H9 (cell line): Measurements from ENCODE around the gene LYST. TPM values are rescaled to one million over a fixed set of nuclear protein-coding genes. Genes with fewer than 3 reads are reported as not detected.

Experiments
- DNase-seq: peaks from one replicate; pipeline ENCODE4 v3.0.0-alpha.2; 2017
- H2AFZ ChIP-seq: one replicate; pipeline ENCODE4 v1.6.1; 2013; ENCODE audit warnings: mild to moderate bottlenecking, low read length, control low read depth, moderate library complexity
- H2AK5ac ChIP-seq: 2 replicates; pipeline ENCODE4 v1.6.1; 2013; ENCODE audit warnings: low read length, control low read depth, mixed read lengths; ENCODE audit not compliant: insufficient read length
- H2BK120ac ChIP-seq: one replicate; pipeline ENCODE4 v1.6.1; 2013; ENCODE audit warnings: low read depth, mild to moderate bottlenecking, low read length, control low read depth, inconsistent platforms; ENCODE audit not compliant: poor library complexity, severe bottlenecking
- H2BK12ac ChIP-seq: 2 replicates; pipeline ENCODE4 v1.6.1; 2013; ENCODE audit warnings: low read length, control low read depth, mixed read lengths, low read depth; ENCODE audit not compliant: insufficient read length
- H2BK15ac ChIP-seq: 2 replicates; pipeline ENCODE4 v1.6.1; 2013; ENCODE audit warnings: low read depth, low read length, control low read depth
- H2BK20ac ChIP-seq: one replicate; pipeline ENCODE4 v1.6.1; 2013; ENCODE audit warnings: low read depth, mild to moderate bottlenecking, low read length, control low read depth, inconsistent platforms; ENCODE audit not compliant: poor library complexity, severe bottlenecking
- H2BK5ac ChIP-seq: 2 replicates; pipeline ENCODE4 v1.6.1; 2013; ENCODE audit warnings: low read length, control low read depth, mixed read lengths; ENCODE audit not compliant: insufficient read length
- H3K14ac ChIP-seq: 2 replicates; pipeline ENCODE4 v1.6.1; 2013; ENCODE audit warnings: low read length, control low read depth; ENCODE audit not compliant: insufficient read depth
- H3K18ac ChIP-seq: 2 replicates; pipeline ENCODE4 v1.6.1; 2013; ENCODE audit warnings: low read depth, mild to moderate bottlenecking, mixed read lengths, low read length, control low read depth; ENCODE audit not compliant: insufficient read length
- H3K23ac ChIP-seq: 2 replicates; pipeline ENCODE4 v1.6.1; 2013; ENCODE audit warnings: low read length, control low read depth, mixed read lengths, low read depth; ENCODE audit not compliant: insufficient read length
- H3K23me2 ChIP-seq: 2 replicates; pipeline ENCODE4 v1.6.1; 2013; ENCODE audit warnings: low read depth, mild to moderate bottlenecking, mixed read lengths, low read length, control low read depth; ENCODE audit not compliant: insufficient read length, poor library complexity, severe bottlenecking
- H3K27ac ChIP-seq: 2 replicates; pipeline ENCODE4 v1.5.1; 2013; ENCODE audit warnings: low read length, control low read depth, mixed read lengths, low read depth; ENCODE audit not compliant: insufficient read length
- H3K27me3 ChIP-seq: 2 replicates; pipeline ENCODE4 v1.6.1; 2013; ENCODE audit warnings: low read length, control low read depth, inconsistent platforms; ENCODE audit not compliant: insufficient read depth
- H3K4ac ChIP-seq: 2 replicates; pipeline ENCODE4 v1.6.1; 2013; ENCODE audit warnings: low read depth, mild to moderate bottlenecking, control low read depth, inconsistent platforms, low read length, moderate library complexity
- H3K4me1 ChIP-seq: 2 replicates; pipeline ENCODE4 v1.6.1; 2013; ENCODE audit warnings: low read length, control low read depth, inconsistent platforms; ENCODE audit not compliant: insufficient read depth
- H3K4me2 ChIP-seq: 2 replicates; pipeline ENCODE4 v1.6.1; 2013; ENCODE audit warnings: low read length, control low read depth, mixed read lengths; ENCODE audit not compliant: insufficient read length, insufficient read depth
- H3K56ac ChIP-seq: 2 replicates; pipeline ENCODE4 v1.6.1; 2013; ENCODE audit warnings: low read depth, mild to moderate bottlenecking, mixed read lengths, low read length, control low read depth; ENCODE audit not compliant: insufficient read length
- H3K79me1 ChIP-seq: 2 replicates; pipeline ENCODE4 v1.6.1; 2013; ENCODE audit warnings: low read depth, mild to moderate bottlenecking, moderate library complexity, low read length, control low read depth, inconsistent platforms; ENCODE audit not compliant: insufficient read depth, poor library complexity, severe bottlenecking
- H3K79me2 ChIP-seq: 2 replicates; pipeline ENCODE4 v1.6.1; 2013; ENCODE audit warnings: low read length, control low read depth, inconsistent platforms; ENCODE audit not compliant: insufficient read depth
- H3K9ac ChIP-seq: 2 replicates; pipeline ENCODE4 v1.6.1; 2013; ENCODE audit warnings: low read length, control low read depth, mixed read lengths; ENCODE audit not compliant: insufficient read length; ENCODE audit errors: extremely low read depth
- H3K9me3 ChIP-seq: one replicate; pipeline ENCODE4 v1.6.1; 2013; ENCODE audit warnings: low read depth, low read length, inconsistent platforms; ENCODE audit not compliant: control insufficient read depth
- H3T11ph ChIP-seq: one replicate; pipeline ENCODE4 v1.6.1; 2013; ENCODE audit warnings: mild to moderate bottlenecking, low read length, control low read depth, inconsistent platforms
- H4K20me1 ChIP-seq: one replicate; pipeline ENCODE4 v1.6.1; 2013; ENCODE audit not compliant: control insufficient read depth, insufficient read length, insufficient read depth
- H4K5ac ChIP-seq: 2 replicates; pipeline ENCODE4 v1.6.1; 2013; ENCODE audit warnings: low read depth, mild to moderate bottlenecking, mixed read lengths, low read length, control low read depth; ENCODE audit not compliant: insufficient read length
- H4K8ac ChIP-seq: replicated peaks from 2 replicates; pipeline ENCODE4 v1.6.1; 2013; ENCODE audit warnings: low read length, control low read depth, mixed read lengths, low read depth; ENCODE audit not compliant: insufficient read length
- H4K91ac ChIP-seq: 2 replicates; pipeline ENCODE4 v1.6.1; 2013; ENCODE audit warnings: low read depth, mild to moderate bottlenecking, moderate library complexity, mixed read lengths, low read length, control low read depth; ENCODE audit not compliant: insufficient read length
- H3K27ac Mint-ChIP-seq, 3 experiments: 2 replicates in 2 of 3; 3 replicates in 1 of 3; pipeline ENCODE4 v1.8.0; 2020 to 2021; ENCODE audit warnings: mixed read lengths in 3 of 3, mild to moderate bottlenecking in 1 of 3, moderate library complexity in 1 of 3
- H3K27me3 Mint-ChIP-seq: 2 replicates; pipeline ENCODE4 v1.8.0; 2021; ENCODE audit warnings: low read depth, mild to moderate bottlenecking, moderate library complexity, mixed read lengths
- H3K36me3 Mint-ChIP-seq, 3 experiments: 2 replicates in 2 of 3; 3 replicates in 1 of 3; pipeline ENCODE4 v1.8.0; 2020 to 2021; ENCODE audit warnings: low read depth in 3 of 3, mixed read lengths in 3 of 3; ENCODE audit not compliant: insufficient read depth in 1 of 3
- H3K4me1 Mint-ChIP-seq, 2 experiments: 2 replicates each; pipeline ENCODE4 v1.8.0; 2020; ENCODE audit warnings: mixed read lengths in 2 of 2
- H3K4me3 Mint-ChIP-seq, 2 experiments: 2 replicates in 1 of 2; 3 replicates in 1 of 2; pipeline ENCODE4 v1.8.0; 2020 to 2021; ENCODE audit warnings: mild to moderate bottlenecking in 2 of 2, mixed read lengths in 2 of 2, moderate library complexity in 1 of 2
- H3K9me3 Mint-ChIP-seq, 2 experiments: 2 replicates in 1 of 2; 3 replicates in 1 of 2; pipeline ENCODE4 v1.8.0; 2020; ENCODE audit warnings: mild to moderate bottlenecking in 2 of 2, mixed read lengths in 2 of 2, moderate library complexity in 1 of 2
- WGBS: extraction: QIAGEN DNeasy Blood & Tissue Kit; methylation state at CpG from one replicate; pipeline ENCODE4 v1.1.7; 2013; ENCODE audit warnings: missing lambda C conversion rate, low lambda C conversion rate, mixed read lengths; ENCODE audit not compliant: insufficient read length; ENCODE audit errors: extremely low coverage; 5-methylcytosine and 5-hydroxymethylcytosine counted together
- total RNA-seq: library from RNA; stranded (reverse); gene quantifications from 2 replicates; pipeline ENCODE4 v1.2.1, GENCODE V29; 2021
- TF ChIP-seq, protein P1 (sequence below): fragments of 200-600 bp; sonication (generic); conservative IDR thresholded peaks from 3 replicates; pipeline ENCODE4 v1.8.0; 2021; ENCODE audit warnings: antibody characterized with exemption, mild to moderate bottlenecking

The LYST gene
- total RNA-seq, 1 experiment from 2014 or later = 0.13 TPM

DNA sequence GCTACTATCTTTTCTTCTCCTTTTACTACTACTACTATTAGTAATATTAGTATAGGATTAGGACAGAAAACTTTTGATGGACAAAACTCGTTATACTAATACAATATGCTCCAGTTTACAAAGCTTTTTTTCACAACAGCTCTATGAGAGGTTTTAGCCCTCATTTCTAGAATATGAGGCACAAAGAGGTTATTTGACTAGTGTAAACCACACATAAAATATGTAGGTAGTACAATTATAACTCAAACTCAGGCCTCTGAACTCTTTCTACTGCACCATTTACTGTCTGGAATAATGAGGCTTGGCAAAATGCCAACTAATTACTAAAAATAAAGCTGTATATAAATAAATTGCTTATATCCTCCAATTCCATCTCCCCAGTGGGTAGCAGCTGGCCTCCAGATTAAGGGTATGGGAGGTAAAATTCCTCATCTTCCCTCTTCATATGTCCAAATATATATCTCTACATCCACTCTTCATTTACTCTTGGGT lies 99.9 kb downstream of the LYST start:
- no CpG with 5 or more reads among the region's 1 CpG for WGBS
- H3K4me1 ChIP-seq = no peaks in the 10 kb centered on the region
- H2BK12ac ChIP-seq = no peak overlapping the region
- H2BK5ac ChIP-seq = no peak overlapping the region
- peaks cover 2% of the 10 kb centered on the region; the same call in 1 of the 2 replicates for H3K27me3 Mint-ChIP-seq
- no peak overlapping the region for H3K18ac ChIP-seq
- H3K79me1 ChIP-seq = no peaks in the 10 kb centered on the region
- H4K20me1 ChIP-seq = no peaks in the 10 kb centered on the region
- no peak overlapping the region for H3K4me3 Mint-ChIP-seq
- H3K14ac ChIP-seq = no peak overlapping the region
- H3K4me1 Mint-ChIP-seq = no peaks in the 10 kb centered on the region
- H3K27ac ChIP-seq = no peak overlapping the region
- no peak overlapping the region for H2BK15ac ChIP-seq
- no peak for DNase-seq
- no peaks in the 10 kb centered on the region for H3K9me3 Mint-ChIP-seq
- H2BK120ac ChIP-seq = no peak overlapping the region
- H4K8ac ChIP-seq = no peak overlapping the region
- H3K4me2 ChIP-seq = no peak overlapping the region
- TF ChIP-seq, protein P1, sequence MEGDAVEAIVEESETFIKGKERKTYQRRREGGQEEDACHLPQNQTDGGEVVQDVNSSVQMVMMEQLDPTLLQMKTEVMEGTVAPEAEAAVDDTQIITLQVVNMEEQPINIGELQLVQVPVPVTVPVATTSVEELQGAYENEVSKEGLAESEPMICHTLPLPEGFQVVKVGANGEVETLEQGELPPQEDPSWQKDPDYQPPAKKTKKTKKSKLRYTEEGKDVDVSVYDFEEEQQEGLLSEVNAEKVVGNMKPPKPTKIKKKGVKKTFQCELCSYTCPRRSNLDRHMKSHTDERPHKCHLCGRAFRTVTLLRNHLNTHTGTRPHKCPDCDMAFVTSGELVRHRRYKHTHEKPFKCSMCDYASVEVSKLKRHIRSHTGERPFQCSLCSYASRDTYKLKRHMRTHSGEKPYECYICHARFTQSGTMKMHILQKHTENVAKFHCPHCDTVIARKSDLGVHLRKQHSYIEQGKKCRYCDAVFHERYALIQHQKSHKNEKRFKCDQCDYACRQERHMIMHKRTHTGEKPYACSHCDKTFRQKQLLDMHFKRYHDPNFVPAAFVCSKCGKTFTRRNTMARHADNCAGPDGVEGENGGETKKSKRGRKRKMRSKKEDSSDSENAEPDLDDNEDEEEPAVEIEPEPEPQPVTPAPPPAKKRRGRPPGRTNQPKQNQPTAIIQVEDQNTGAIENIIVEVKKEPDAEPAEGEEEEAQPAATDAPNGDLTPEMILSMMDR = no peak
- H3K27ac Mint-ChIP-seq = no peak overlapping the region
- H3K27me3 ChIP-seq = no peaks in the 10 kb centered on the region
- H2BK20ac ChIP-seq = no peak overlapping the region
- H3K56ac ChIP-seq = no peak overlapping the region
- H3K79me2 ChIP-seq = no peaks in the 10 kb centered on the region
- no peak overlapping the region for H3T11ph ChIP-seq
- no peaks in the 10 kb centered on the region for H3K9me3 ChIP-seq
- no peak overlapping the region for H4K5ac ChIP-seq
- no peaks in the 10 kb centered on the region for H3K23me2 ChIP-seq
- H3K36me3 Mint-ChIP-seq = no peaks in the 10 kb centered on the region
- H3K9ac ChIP-seq = no peak overlapping the region
- no peak overlapping the region for H3K23ac ChIP-seq
- H2AK5ac ChIP-seq = no peak overlapping the region
- no peak overlapping the region for H3K4ac ChIP-seq
- H2AFZ ChIP-seq = no peak overlapping the region
- H4K91ac ChIP-seq = no peak overlapping the region
